Measurements from ENCODE around the gene CPEB3.

DNA sequence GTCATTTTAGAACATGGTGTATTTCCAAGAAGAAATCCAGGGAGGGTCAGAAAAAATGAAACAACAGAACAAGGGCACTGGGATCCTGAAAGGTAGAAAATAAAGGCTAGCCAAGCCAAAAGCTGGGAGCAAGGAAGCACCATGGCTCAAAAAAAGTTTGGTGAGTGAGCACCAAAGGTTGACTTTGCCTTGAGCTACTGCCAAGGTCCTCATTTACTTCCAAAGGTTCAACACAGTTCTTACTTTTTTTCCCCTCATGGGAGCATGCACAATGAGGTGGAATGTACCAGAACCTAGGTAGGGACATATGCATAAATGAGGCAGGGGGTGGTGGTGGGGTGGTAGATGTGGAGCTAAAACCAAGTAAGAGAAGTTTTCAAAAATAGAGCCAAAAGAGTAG lies 182.8 kb downstream of the CPEB3 start:
- no peak for TF ChIP-seq CTCF (IDR thresholded peaks at IDR 0.05 in 8 of 11, conservative IDR thresholded peaks at IDR 0.05 in 3 of 11)
- no peak for TF ChIP-seq POLR2AphosphoS5 (IDR thresholded peaks at IDR 0.05)
- TF ChIP-seq POLR2A (IDR thresholded peaks at IDR 0.05), result no peak
